Activated naive CD8-positive, alpha-beta T cell treated with anti-CD3 and anti-CD28 coated beads for 36 hours (primary cell): Measurements from ENCODE around the gene SUGP1. TPM values are rescaled to one million over a fixed set of nuclear protein-coding genes. Genes with fewer than 3 reads are reported as not detected.

ENCODE experiments used
- DNase-seq: peaks from one replicate; pipeline ENCODE4 v3.0.0; 2021
- H3K27ac Mint-ChIP-seq: one replicate; pipeline ENCODE4 v1.8.0; 2022; ENCODE audit warnings: mild to moderate bottlenecking, moderate library complexity, mixed read lengths
- H3K27me3 Mint-ChIP-seq: one replicate; pipeline ENCODE4 v1.8.0; 2022; ENCODE audit warnings: mild to moderate bottlenecking, mixed read lengths
- H3K36me3 Mint-ChIP-seq: one replicate; pipeline ENCODE4 v1.8.0; 2021; ENCODE audit warnings: mild to moderate bottlenecking, mixed read lengths
- H3K4me1 Mint-ChIP-seq: one replicate; pipeline ENCODE4 v1.8.0; 2021; ENCODE audit warnings: mixed read lengths
- H3K4me3 Mint-ChIP-seq: one replicate; pipeline ENCODE4 v1.8.0; 2022; ENCODE audit warnings: mild to moderate bottlenecking, moderate library complexity, mixed read lengths
- H3K9me3 Mint-ChIP-seq: one replicate; pipeline ENCODE4 v1.8.0; 2022; ENCODE audit warnings: mixed read lengths
- total RNA-seq, 2 experiments: library from RNA; stranded (reverse); gene quantifications; one replicate each; pipeline ENCODE4 v1.2.3, GENCODE V29; 2021

SUGP1 gene
- total RNA-seq, 2 experiments from 2014 or later = 58.2 to 59.4 TPM

- H3K9me3 Mint-ChIP-seq = no peaks in the 10 kb centered on the region
- H3K27ac Mint-ChIP-seq = no peak overlapping the region
- peaks cover 13% of the 10 kb centered on the region for H3K36me3 Mint-ChIP-seq
- no peaks in the 10 kb centered on the region for H3K4me1 Mint-ChIP-seq
- DNase-seq = no peak
- H3K27me3 Mint-ChIP-seq = no peaks in the 10 kb centered on the region
- no peak overlapping the region for H3K4me3 Mint-ChIP-seq
Measured at GRCh38 chr19:19348266-19348665, 28.0 kb upstream of the SUGP1 start.

- Mint-ChIP-seq H3K36me3 (peaks cover 13% of the 10 kb centered on the region), H3K4me1 (no peaks in the 10 kb centered on the region), H3K27ac (no peak overlapping the region), H3K27me3 (no peaks in the 10 kb centered on the region), H3K9me3 (no peaks in the 10 kb centered on the region), H3K4me3 (no peak overlapping the region)
- DNase-seq = no peak
Measured at GRCh38 chr19:19347401-19348110, 27.2 kb upstream of the SUGP1 start.

GRCh38 chr19:19345970-19346369 is 25.7 kb upstream of the SUGP1 start:
- no peak overlapping the region for H3K4me3 Mint-ChIP-seq
- H3K27ac Mint-ChIP-seq = no peak overlapping the region
- DNase-seq = no peak
- no peaks in the 10 kb centered on the region for H3K9me3 Mint-ChIP-seq
- H3K27me3 Mint-ChIP-seq = no peaks in the 10 kb centered on the region
- peaks cover 7% of the 10 kb centered on the region for H3K36me3 Mint-ChIP-seq
- H3K4me1 Mint-ChIP-seq = no peaks in the 10 kb centered on the region

GRCh38 chr19:19345232-19345631 is 24.9 kb upstream of the SUGP1 start:
- no peak for DNase-seq
- Mint-ChIP-seq H3K27ac (peak overlapping the region; percentile 29), H3K27me3 (no peaks in the 10 kb centered on the region), H3K4me1 (no peaks in the 10 kb centered on the region), H3K4me3 (no peak overlapping the region), H3K36me3 (peaks cover 7% of the 10 kb centered on the region), H3K9me3 (no peaks in the 10 kb centered on the region)

- no peak overlapping the region for H3K27ac Mint-ChIP-seq
- H3K4me3 Mint-ChIP-seq = no peak overlapping the region
- H3K36me3 Mint-ChIP-seq = peaks cover 2% of the 10 kb centered on the region
- H3K4me1 Mint-ChIP-seq = no peaks in the 10 kb centered on the region
- H3K27me3 Mint-ChIP-seq = no peaks in the 10 kb centered on the region
- no peak for DNase-seq
- H3K9me3 Mint-ChIP-seq = no peaks in the 10 kb centered on the region
Measured at GRCh38 chr19:19343762-19344161, 23.5 kb upstream of the SUGP1 start.

GRCh38 chr19:19343016-19343362 is 22.7 kb upstream of the SUGP1 start:
- Mint-ChIP-seq H3K36me3 (peaks cover 6% of the 10 kb centered on the region), H3K9me3 (no peaks in the 10 kb centered on the region), H3K4me3 (no peak overlapping the region), H3K4me1 (no peaks in the 10 kb centered on the region), H3K27me3 (no peaks in the 10 kb centered on the region), H3K27ac (no peak overlapping the region)
- DNase-seq = no peak

GRCh38 chr19:19342086-19343015 is 22.0 kb upstream of the SUGP1 start:
- no peaks in the 10 kb centered on the region for H3K27me3 Mint-ChIP-seq
- no peaks in the 10 kb centered on the region for H3K9me3 Mint-ChIP-seq
- no peak overlapping the region for H3K4me3 Mint-ChIP-seq
- H3K27ac Mint-ChIP-seq = no peak overlapping the region
- H3K36me3 Mint-ChIP-seq = peaks cover 6% of the 10 kb centered on the region
- DNase-seq = no peak
- no peaks in the 10 kb centered on the region for H3K4me1 Mint-ChIP-seq

GRCh38 chr19:19341026-19341425 is 20.7 kb upstream of the SUGP1 start:
- no peak overlapping the region for H3K27ac Mint-ChIP-seq
- DNase-seq = no peak

GRCh38 chr19:19338082-19338481 is 17.8 kb upstream of the SUGP1 start:
- no peaks in the 10 kb centered on the region for H3K9me3 Mint-ChIP-seq
- no peak for DNase-seq
- H3K36me3 Mint-ChIP-seq = peaks cover 4% of the 10 kb centered on the region
- H3K27ac Mint-ChIP-seq = no peak overlapping the region
- no peaks in the 10 kb centered on the region for H3K27me3 Mint-ChIP-seq
- H3K4me3 Mint-ChIP-seq = no peak overlapping the region
- H3K4me1 Mint-ChIP-seq = no peaks in the 10 kb centered on the region

More at GRCh38 chr19:19341026-19341425, 20.7 kb upstream of the SUGP1 start:
- Mint-ChIP-seq H3K36me3 (peaks cover 6% of the 10 kb centered on the region), H3K4me3 (no peak overlapping the region), H3K9me3 (no peaks in the 10 kb centered on the region), H3K27me3 (no peaks in the 10 kb centered on the region), H3K4me1 (no peaks in the 10 kb centered on the region)

GRCh38 chr19:19337120-19337519 is 16.8 kb upstream of the SUGP1 start:
- no peak for DNase-seq
- Mint-ChIP-seq H3K27me3 (no peaks in the 10 kb centered on the region), H3K4me1 (no peaks in the 10 kb centered on the region), H3K36me3 (peaks cover 4% of the 10 kb centered on the region), H3K9me3 (no peaks in the 10 kb centered on the region), H3K27ac (no peak overlapping the region), H3K4me3 (no peak overlapping the region)

- H3K27me3 Mint-ChIP-seq = no peaks in the 10 kb centered on the region
- H3K36me3 Mint-ChIP-seq = peaks cover 4% of the 10 kb centered on the region
- H3K27ac Mint-ChIP-seq = no peak overlapping the region
- no peaks in the 10 kb centered on the region for H3K9me3 Mint-ChIP-seq
- DNase-seq = no peak
- no peak overlapping the region for H3K4me3 Mint-ChIP-seq
- H3K4me1 Mint-ChIP-seq = no peaks in the 10 kb centered on the region
Measured at GRCh38 chr19:19336597-19336996, 16.3 kb upstream of the SUGP1 start.

GRCh38 chr19:19335408-19336158 is 15.3 kb upstream of the SUGP1 start:
- H3K36me3 Mint-ChIP-seq = peaks cover 4% of the 10 kb centered on the region
- no peaks in the 10 kb centered on the region for H3K27me3 Mint-ChIP-seq
- no peak for DNase-seq
- no peak overlapping the region for H3K4me3 Mint-ChIP-seq
- H3K9me3 Mint-ChIP-seq = no peaks in the 10 kb centered on the region
- H3K4me1 Mint-ChIP-seq = no peaks in the 10 kb centered on the region
- peak overlapping the region; percentile 54 for H3K27ac Mint-ChIP-seq

- Mint-ChIP-seq H3K9me3 (no peaks in the 10 kb centered on the region), H3K36me3 (peaks cover 4% of the 10 kb centered on the region), H3K27me3 (no peaks in the 10 kb centered on the region), H3K4me3 (no peak overlapping the region), H3K4me1 (no peaks in the 10 kb centered on the region), H3K27ac (peak overlapping the region; percentile 54)
- DNase-seq = no peak
Measured at GRCh38 chr19:19334989-19335344, 14.7 kb upstream of the SUGP1 start.

- Mint-ChIP-seq H3K9me3 (no peaks in the 10 kb centered on the region), H3K4me1 (no peaks in the 10 kb centered on the region), H3K27ac (peak overlapping the region; percentile 20), H3K27me3 (no peaks in the 10 kb centered on the region), H3K4me3 (no peak overlapping the region), H3K36me3 (peaks cover 4% of the 10 kb centered on the region)
- DNase-seq = no peak
Measured at GRCh38 chr19:19334063-19334988, 14.0 kb upstream of the SUGP1 start.
